Omental fat pad (tissue), 4 donors: ENCODE results near the gene FMN1. TPM values are rescaled to one million over a fixed set of nuclear protein-coding genes. Genes with fewer than 3 reads are reported as not detected.

Experiments
- ATAC-seq: fragments of 150-250 bp; one replicate; pipeline ENCODE4 v1.9.1; 2016; ENCODE audit warnings: mild to moderate bottlenecking, moderate library complexity; ENCODE audit not compliant: low FRiP score
- DNase-seq: peaks from one replicate; pipeline ENCODE4 v3.0.0-alpha.2; 2019; ENCODE audit warnings: low spot score
- CTCF ChIP-seq, 3 donors: fragments of 450-650 bp; IDR thresholded peaks; one replicate each; pipeline ENCODE4 v1.5.1; 2016 to 2017; ENCODE audit warnings: antibody characterized with exemption in 3 of 3, mild to moderate bottlenecking in 3 of 3, moderate library complexity in 2 of 3
- total RNA-seq, 4 donors: library from RNA; depleted of rRNA; stranded (reverse); fragments of >200 nt; gene quantifications; one replicate each; pipeline ENCODE4 v1.1.0, GENCODE V29; 2016

The FMN1 gene
- total RNA-seq, 4 donors from 2014 or later, result 19.9 to 35.5 (median 28.5) TPM

DNA sequence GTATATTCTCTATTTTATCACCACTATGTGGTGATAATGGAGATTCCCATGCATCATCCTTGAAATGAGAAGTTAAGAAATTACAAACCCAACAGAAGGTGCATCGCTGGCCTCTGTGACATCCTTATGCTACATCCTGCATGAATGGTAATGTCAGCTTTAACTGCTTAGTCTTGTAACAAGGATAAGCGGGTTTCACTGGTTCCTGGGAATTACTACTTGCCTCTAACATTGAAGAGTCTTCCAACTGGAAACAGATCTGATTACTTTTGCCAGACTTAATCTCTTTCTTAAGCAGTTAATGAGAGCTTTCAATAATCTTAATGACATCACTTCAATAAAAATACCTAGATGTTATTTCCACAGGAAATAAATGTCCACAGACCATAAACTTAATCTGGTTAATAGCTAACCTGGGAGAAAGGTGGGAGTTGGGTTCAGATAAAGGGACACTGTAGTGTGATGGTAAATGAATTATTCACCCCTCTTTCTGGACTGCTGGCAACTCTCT is 44.0 kb downstream of the FMN1 start:
- no peak for ATAC-seq
- DNase-seq, result no peak
- TF ChIP-seq CTCF (IDR thresholded peaks at IDR 0.05), result no peak

DNA sequence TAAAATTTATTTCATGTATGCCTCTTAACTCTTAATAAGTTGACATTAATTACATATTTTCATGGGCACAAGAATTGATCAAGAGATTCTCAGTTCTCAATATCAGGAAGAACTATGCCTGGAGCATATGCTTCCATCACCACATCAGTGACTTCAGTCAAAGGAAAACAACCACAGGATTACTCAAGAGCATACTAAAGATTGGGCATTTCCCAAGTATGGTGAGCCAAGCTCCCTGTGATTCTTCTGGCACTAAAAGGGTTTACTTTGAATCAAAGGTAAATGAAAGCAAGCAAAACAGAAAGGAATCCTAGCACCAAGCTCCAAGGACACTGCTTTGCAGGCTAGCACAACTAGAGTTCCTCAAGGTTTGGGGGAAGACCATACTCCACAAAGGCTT is 44.6 kb downstream of the FMN1 start:
- TF ChIP-seq CTCF (IDR thresholded peaks at IDR 0.05), result no peak
- DNase-seq (no peak), ATAC-seq (no peak)

GRCh38 chr15:33148129-33148751 is 46.3 kb downstream of the FMN1 start:
- TF ChIP-seq CTCF (IDR thresholded peaks at IDR 0.05), result no peak
- DNase-seq (no peak), ATAC-seq (no peak)

DNA sequence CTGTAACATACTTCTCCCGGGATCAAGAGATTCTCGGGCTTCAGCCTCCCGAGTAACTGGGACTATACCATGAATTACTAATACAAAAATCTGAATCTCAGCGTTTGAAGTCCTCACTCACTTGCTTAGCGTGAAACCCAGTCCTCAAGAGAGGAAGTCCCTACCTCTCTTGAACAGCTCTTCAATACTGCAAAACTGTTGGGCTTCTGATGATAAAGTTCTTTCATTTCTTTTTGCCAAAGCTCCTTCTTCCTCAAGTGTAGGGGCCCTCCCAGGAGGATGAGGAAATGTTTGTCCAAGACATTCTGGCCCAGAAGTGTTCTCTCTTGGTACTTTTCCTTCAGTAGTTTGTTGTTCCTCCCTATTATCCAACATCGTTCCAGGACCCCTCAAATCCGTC is 48.5 kb downstream of the FMN1 start:
- no peak for TF ChIP-seq CTCF (IDR thresholded peaks at IDR 0.05)
- ATAC-seq (no peak), DNase-seq (no peak)

- DNase-seq, result no peak
- no peak for TF ChIP-seq CTCF (IDR thresholded peaks at IDR 0.05)
- ATAC-seq, result no peak
Measured at GRCh38 chr15:33145447-33145846, 49.1 kb downstream of the FMN1 start.

DNA sequence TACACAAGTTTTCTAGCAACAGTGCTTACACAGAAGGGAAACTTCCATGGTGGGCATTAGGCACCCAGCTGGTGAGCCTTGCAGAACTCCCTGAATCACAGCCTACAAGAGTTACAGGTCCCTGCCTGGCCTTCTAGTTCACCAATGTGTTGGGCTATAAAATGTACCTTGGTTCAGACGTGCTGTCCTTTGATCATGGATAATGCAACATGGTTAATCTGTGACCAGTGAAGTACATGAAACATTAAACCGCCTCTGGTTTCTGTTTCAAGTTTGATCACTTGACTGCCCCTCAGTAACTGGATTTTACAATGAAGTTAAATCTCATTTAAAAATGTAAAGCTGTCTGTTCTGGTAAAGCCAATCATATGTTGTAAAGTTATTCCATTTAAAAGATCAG is 51.8 kb downstream of the FMN1 start:
- ATAC-seq (no peak), DNase-seq (no peak)
- TF ChIP-seq CTCF (IDR thresholded peaks at IDR 0.05), result no peak

DNA sequence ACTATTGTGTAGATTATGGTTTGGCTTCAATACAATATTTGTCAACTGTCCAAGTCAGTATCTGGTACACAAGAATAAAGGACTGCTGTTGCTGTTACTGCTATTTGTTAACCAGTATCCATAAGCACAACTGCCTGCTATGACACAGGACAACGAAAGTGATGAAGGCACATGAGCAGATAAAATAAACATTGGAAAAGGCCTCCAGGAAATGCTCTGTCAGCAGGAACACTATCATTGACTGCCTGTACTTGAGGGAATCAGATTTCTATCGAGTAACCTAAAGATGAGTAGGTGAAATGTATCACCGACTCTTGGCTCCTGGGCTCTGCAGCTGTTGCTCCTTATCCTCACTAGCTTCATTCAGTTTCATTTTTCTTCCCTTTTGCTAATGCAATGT is 56.5 kb downstream of the FMN1 start:
- TF ChIP-seq CTCF (IDR thresholded peaks at IDR 0.05), result no peak
- no peak for DNase-seq
- no peak for ATAC-seq
